ENCODE results near the gene SLC22A1. TPM values are rescaled to one million over a fixed set of nuclear protein-coding genes. Genes with fewer than 3 reads are reported as not detected.

SLC22A1 gene
- total and polyA plus RNA-seq, 7 donors, result 0.17 to 3.3 (median 0.89) TPM

DNA sequence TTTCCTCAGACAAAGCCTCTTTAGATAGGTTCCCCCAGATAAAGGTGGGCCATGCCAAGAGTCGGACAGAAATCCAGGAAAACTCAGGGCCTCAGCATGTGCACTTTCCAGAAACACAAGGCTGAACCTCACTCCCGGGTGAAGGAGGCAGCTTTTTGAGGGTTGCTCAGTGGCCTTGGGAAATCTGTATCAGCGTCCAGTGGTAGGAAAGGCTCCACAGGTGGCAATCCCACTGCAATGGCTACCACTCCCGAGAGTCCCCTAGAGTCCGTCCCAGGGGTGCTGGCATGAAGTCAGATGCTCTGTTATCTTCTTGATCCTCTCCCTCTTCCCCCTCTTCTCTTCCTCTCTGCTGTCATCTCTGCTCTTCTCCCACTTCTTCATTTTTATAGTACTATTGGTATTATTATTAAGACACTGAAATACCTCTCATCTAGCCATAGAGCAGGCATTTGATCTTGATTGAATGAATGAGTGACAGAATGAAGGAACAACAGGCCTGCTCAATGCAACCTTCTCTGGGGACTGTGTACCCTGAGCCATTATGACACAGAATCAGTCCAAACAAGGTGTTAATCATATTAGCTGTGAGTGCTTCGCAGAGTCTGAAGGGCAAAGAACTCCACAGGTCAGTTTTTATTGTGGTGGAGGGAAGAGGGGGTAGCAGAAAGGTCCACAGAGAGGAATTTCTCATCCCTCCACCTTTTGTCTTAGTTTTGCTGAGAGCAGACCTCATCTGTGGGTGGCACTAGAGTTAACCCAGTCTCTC is 13.3 kb downstream of the SLC22A1 start:
- Histone ChIP-seq H3K4me3 (no peak overlapping the region), H3K27ac (no peak overlapping the region), H3K36me3 (ENCODE audit: insufficient read depth in 1 of 2, low read depth in 1 of 2) (peaks cover 0 to 3% of the 10 kb centered on the region in 2 donors), H3K9me3 (no peaks in the 10 kb centered on the region), H3K4me1 (no peaks in the 10 kb centered on the region), H3K27me3 (ENCODE audit: insufficient read depth in 3 of 3, low read length in 2 of 3) (no peaks in the 10 kb centered on the region)
- no peak for DNase-seq
- no peak for ATAC-seq
- TF ChIP-seq, protein P1, sequence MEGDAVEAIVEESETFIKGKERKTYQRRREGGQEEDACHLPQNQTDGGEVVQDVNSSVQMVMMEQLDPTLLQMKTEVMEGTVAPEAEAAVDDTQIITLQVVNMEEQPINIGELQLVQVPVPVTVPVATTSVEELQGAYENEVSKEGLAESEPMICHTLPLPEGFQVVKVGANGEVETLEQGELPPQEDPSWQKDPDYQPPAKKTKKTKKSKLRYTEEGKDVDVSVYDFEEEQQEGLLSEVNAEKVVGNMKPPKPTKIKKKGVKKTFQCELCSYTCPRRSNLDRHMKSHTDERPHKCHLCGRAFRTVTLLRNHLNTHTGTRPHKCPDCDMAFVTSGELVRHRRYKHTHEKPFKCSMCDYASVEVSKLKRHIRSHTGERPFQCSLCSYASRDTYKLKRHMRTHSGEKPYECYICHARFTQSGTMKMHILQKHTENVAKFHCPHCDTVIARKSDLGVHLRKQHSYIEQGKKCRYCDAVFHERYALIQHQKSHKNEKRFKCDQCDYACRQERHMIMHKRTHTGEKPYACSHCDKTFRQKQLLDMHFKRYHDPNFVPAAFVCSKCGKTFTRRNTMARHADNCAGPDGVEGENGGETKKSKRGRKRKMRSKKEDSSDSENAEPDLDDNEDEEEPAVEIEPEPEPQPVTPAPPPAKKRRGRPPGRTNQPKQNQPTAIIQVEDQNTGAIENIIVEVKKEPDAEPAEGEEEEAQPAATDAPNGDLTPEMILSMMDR (IDR thresholded peaks at IDR 0.05), result no peak
- WGBS, 3 donors, result 86 to 93% (median 88%) methylated on average over 6 of the region's 6 CpGs
- intact Hi-C loops (cut with DNase I), result loop anchor here (5.0 kb wide), 2 partner anchors 162 to 322 kb away; no protein-coding TSS in a partner anchor

DNA sequence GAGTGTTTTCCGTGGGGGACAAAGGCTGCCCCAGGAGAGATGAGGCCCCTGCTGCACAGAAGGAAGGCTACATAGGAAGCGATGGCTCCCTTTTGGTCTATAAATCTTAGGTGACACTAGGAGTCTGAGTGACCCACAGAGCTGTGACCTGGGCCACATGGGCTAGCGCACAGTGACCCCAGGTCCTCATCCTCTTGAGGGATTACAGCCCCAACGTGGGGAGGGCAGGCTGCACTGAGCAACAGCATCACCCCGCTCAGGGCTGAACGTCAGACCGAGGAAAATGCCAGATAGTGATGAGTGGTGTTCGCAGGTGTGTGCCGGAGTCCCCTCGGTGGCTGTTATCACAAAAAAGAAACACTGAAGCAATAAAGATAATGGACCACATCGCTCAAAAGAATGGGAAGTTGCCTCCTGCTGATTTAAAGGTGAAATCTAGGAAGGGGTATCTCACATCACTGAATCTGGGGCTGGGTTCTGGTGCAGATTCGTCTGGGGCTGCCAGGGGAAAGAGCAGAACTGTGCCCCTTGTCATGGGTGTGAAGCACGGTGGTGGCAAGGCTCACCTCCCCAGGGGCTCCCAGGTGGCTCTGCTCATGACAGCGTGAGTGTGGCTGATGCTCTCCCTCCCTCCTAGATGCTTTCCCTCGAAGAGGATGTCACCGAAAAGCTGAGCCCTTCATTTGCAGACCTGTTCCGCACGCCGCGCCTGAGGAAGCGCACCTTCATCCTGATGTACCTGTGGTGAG is 14.5 kb downstream of the SLC22A1 start:
- no peaks in the 10 kb centered on the region for H3K27me3 ChIP-seq (ENCODE audit: insufficient read depth in 3 of 3, low read length in 2 of 3)
- no peak overlapping the region for H3K27ac ChIP-seq
- TF ChIP-seq, protein P1 (IDR thresholded peaks at IDR 0.05), result no peak
- H3K36me3 ChIP-seq (ENCODE audit: insufficient read depth in 1 of 2, low read depth in 1 of 2), result peaks cover 0 to 3% of the 10 kb centered on the region in 2 donors
- H3K4me3 ChIP-seq, result no peak overlapping the region
- intact Hi-C loops (cut with DNase I), result loop anchor here (5.0 kb wide), 2 partner anchors 161 to 321 kb away; no protein-coding TSS in a partner anchor
- no peaks in the 10 kb centered on the region for H3K4me1 ChIP-seq
- no peak for ATAC-seq
- no peaks in the 10 kb centered on the region for H3K9me3 ChIP-seq
- DNase-seq, result no peak
- 75 to 77% (median 77%) methylated on average over 21 of the region's 21 CpGs for WGBS, 3 donors

DNA sequence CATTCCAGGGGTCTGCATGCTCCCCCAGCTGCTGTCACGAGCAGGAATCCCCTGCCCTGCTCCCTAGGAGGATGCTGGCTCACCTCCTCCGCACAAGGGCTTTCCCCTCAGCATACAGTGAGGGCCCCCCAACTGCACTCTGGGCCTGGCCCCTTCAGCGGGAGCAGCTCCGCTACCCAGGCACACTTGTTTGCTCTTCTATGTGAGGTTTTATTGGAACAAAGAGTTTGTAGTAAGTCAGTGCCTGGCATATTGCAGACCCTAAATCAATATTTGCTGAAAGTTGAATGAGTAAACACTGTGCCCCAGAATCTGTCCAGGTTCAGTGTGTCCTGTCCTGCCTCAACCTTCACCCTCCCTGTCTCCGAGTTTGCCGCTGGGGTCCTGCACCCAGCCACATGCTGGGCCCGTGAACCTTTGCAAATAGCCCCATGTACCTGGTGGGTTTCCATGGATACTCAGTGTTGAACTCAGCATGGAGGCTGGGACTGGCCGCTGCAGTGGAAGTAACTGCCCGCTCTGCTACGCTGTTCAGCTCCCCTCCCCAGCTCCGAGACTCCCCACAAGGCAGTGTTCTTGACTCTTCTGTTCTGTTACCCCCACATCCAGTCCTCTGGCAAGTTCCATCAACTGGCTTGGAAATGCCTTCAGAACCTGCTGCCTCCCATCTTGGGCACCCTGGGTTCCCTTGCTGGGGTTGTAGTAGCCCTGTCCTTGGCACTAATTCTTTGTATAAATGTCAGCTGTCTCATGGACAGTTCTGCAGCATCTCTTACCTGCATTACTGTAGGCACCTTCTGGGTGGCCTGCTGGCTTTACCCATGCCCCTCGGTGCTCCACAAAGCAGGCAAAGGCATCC is 15.7 kb downstream of the SLC22A1 start:
- DNase-seq (no peak), ATAC-seq (no peak)
- peaks cover 0 to 3% of the 10 kb centered on the region in 2 donors for H3K36me3 ChIP-seq (ENCODE audit: insufficient read depth in 1 of 2, low read depth in 1 of 2)
- no peaks in the 10 kb centered on the region for H3K4me1 ChIP-seq
- H3K9me3 ChIP-seq, result no peaks in the 10 kb centered on the region
- no peak overlapping the region for H3K4me3 ChIP-seq
- intact Hi-C loops (cut with DNase I), result loop anchor here (5.0 kb wide), 2 partner anchors 160 to 320 kb away; no protein-coding TSS in a partner anchor
- no peak overlapping the region for H3K27ac ChIP-seq
- 81 to 85% (median 81%) methylated on average over 12 of the region's 12 CpGs for WGBS, 3 donors
- TF ChIP-seq, protein P1 (IDR thresholded peaks at IDR 0.05), result no peak
- no peaks in the 10 kb centered on the region for H3K27me3 ChIP-seq (ENCODE audit: insufficient read depth in 3 of 3, low read length in 2 of 3)

DNA sequence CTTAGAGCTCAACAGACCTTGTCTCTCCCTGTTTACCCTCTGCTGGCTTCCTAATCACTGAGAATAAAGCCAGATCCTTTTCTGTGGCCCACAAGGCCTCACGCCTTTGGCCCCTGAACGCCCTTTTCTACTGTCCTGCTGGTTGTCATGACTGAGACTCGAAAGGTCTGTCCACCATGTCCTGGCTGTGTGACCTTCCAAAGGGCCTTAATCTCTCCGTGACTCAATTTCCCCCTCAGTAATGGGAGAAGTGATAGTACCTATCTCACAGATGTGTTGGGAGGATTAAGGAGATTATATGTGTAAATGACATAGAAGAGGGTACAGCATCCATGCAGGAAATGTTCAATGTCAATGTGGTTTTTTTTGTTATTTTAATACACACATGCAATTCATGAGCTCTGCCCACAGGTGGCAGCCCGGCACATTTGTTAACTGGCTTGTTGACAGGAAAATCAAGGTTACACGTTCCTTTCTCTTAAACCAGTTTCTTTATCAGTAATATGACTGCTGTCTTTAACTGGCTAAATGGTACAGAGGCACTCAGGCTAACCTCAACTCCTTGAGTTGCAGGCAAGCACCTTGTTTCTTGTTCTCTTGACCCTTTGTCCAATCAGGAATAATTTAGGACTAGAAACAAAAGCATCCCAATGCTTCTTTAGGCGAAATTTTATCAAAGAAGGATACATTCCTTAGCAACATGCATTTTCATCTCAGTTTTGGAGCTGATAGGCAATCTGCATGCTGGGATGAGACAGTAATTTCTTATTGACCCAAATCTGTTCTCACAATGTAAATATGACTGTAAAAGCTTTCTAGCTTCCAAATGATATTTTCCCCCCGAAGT is 16.6 kb downstream of the SLC22A1 start:
- Histone ChIP-seq H3K9me3 (no peaks in the 10 kb centered on the region), H3K4me3 (no peak overlapping the region), H3K36me3 (ENCODE audit: insufficient read depth in 1 of 2, low read depth in 1 of 2) (peaks cover 0 to 3% of the 10 kb centered on the region in 2 donors), H3K27ac (no peak overlapping the region), H3K27me3 (ENCODE audit: insufficient read depth in 3 of 3, low read length in 2 of 3) (no peaks in the 10 kb centered on the region), H3K4me1 (no peaks in the 10 kb centered on the region)
- TF ChIP-seq, protein P1 (IDR thresholded peaks at IDR 0.05), result peak; percentile 71
- intact Hi-C loops (cut with DNase I), result loop anchor here (1.0 to 5.0 kb wide), 3 partner anchors 159 to 319 kb away; no protein-coding TSS in a partner anchor
- WGBS, 3 donors, result 55 to 64% (median 61%) methylated on average over 8 of the region's 8 CpGs
- ATAC-seq, result peak; percentile 59 to 83 (median 66)
- no peak for DNase-seq

All from psoas muscle (tissue), 8 donors.